Lower lobe of right lung (tissue), 2 donors: ENCODE results near the gene ST7. TPM values are rescaled to one million over a fixed set of nuclear protein-coding genes. Genes with fewer than 3 reads are reported as not detected.

Source experiments
- ATAC-seq, 2 donors: fragments of 200-7000 bp; cut with Tn5 transposase; one replicate each; pipeline ENCODE4 v1.9.1; 2020 to 2022; ENCODE audit warnings: mild to moderate bottlenecking in 2 of 2, moderate library complexity in 2 of 2
- DNase-seq: peaks from one replicate; pipeline ENCODE4 v3.0.0-alpha.2; 2020
- H3K27ac ChIP-seq: fragments of 200-600 bp; one replicate; pipeline ENCODE4 v1.8.0; 2022
- H3K27me3 ChIP-seq: fragments of 200-600 bp; one replicate; pipeline ENCODE4 v1.8.0; 2022; ENCODE audit warnings: low read depth
- H3K36me3 ChIP-seq: fragments of 200-600 bp; one replicate; pipeline ENCODE4 v1.8.0; 2022; ENCODE audit warnings: mild to moderate bottlenecking
- H3K4me1 ChIP-seq: fragments of 200-600 bp; one replicate; pipeline ENCODE4 v1.8.0; 2022
- H3K4me3 ChIP-seq: fragments of 200-600 bp; one replicate; pipeline ENCODE4 v1.8.0; 2022; ENCODE audit warnings: mild to moderate bottlenecking
- H3K9me3 ChIP-seq: fragments of 200-600 bp; one replicate; pipeline ENCODE4 v1.8.0; 2022
- CTCF ChIP-seq: fragments of 200-600 bp; IDR thresholded peaks from one replicate; pipeline ENCODE4 v1.8.0; 2022; ENCODE audit warnings: antibody characterized with exemption, mild to moderate bottlenecking
- intact Hi-C: fragments of 100-400 bp; cut with DNase I; formaldehyde crosslinking; loops from one replicate; pipeline ENCODE4 v1.11.0; 2022
- total RNA-seq: library from RNA; stranded (reverse); fragmentation: NEBNext Ultra II Directional; extraction: Animal tissue kit (Norgen Biotek cat#: 25700); gene quantifications from one replicate; pipeline ENCODE4 v1.2.1, GENCODE V29; 2021
- donor health status: DM: no; HTN: yes; CAD: no; lungs with severe emphysema.

The ST7 gene
- total RNA-seq, 1 donor from 2014 or later, result 51.1 TPM

GRCh38 chr7:117091721-117092120 lies 138.4 kb downstream of the ST7 start:
- Histone ChIP-seq H3K9me3 (no peaks in the 10 kb centered on the region), H3K27me3 (no peaks in the 10 kb centered on the region), H3K4me3 (no peak overlapping the region), H3K27ac (no peak overlapping the region), H3K4me1 (peaks cover 21% of the 10 kb centered on the region), H3K36me3 (no peaks in the 10 kb centered on the region)
- TF ChIP-seq CTCF, result no peak
- intact Hi-C loops, result no loop called here
- ATAC-seq (no peak), DNase-seq (no peak)

GRCh38 chr7:117092785-117093184 lies 139.5 kb downstream of the ST7 start:
- H3K27me3 ChIP-seq, result no peaks in the 10 kb centered on the region
- H3K4me3 ChIP-seq, result no peak overlapping the region
- H3K27ac ChIP-seq, result no peak overlapping the region
- no peaks in the 10 kb centered on the region for H3K9me3 ChIP-seq
- DNase-seq (no peak), ATAC-seq (no peak)
- H3K4me1 ChIP-seq, result peaks cover 14% of the 10 kb centered on the region
- no peak for TF ChIP-seq CTCF
- intact Hi-C loops, result no loop called here
- no peaks in the 10 kb centered on the region for H3K36me3 ChIP-seq

GRCh38 chr7:117094457-117094856 lies 141.2 kb downstream of the ST7 start:
- peaks cover 7% of the 10 kb centered on the region for H3K4me1 ChIP-seq
- H3K4me3 ChIP-seq, result no peak overlapping the region
- intact Hi-C loops, result no loop called here
- H3K36me3 ChIP-seq, result no peaks in the 10 kb centered on the region
- no peak overlapping the region for H3K27ac ChIP-seq
- no peaks in the 10 kb centered on the region for H3K9me3 ChIP-seq
- no peaks in the 10 kb centered on the region for H3K27me3 ChIP-seq
- ATAC-seq (no peak), DNase-seq (no peak)
- TF ChIP-seq CTCF, result no peak

- no peak overlapping the region for H3K4me3 ChIP-seq
- DNase-seq (no peak), ATAC-seq (no peak)
- TF ChIP-seq CTCF, result no peak
- intact Hi-C loops, result no loop called here
- no peaks in the 10 kb centered on the region for H3K36me3 ChIP-seq
- H3K27me3 ChIP-seq, result no peaks in the 10 kb centered on the region
- peaks cover 7% of the 10 kb centered on the region for H3K4me1 ChIP-seq
- H3K27ac ChIP-seq, result no peak overlapping the region
- no peaks in the 10 kb centered on the region for H3K9me3 ChIP-seq
Measured at GRCh38 chr7:117095055-117095454, 141.8 kb downstream of the ST7 start.

- Histone ChIP-seq H3K9me3 (no peaks in the 10 kb centered on the region), H3K27ac (no peak overlapping the region), H3K27me3 (no peaks in the 10 kb centered on the region), H3K4me1 (no peaks in the 10 kb centered on the region), H3K36me3 (no peaks in the 10 kb centered on the region), H3K4me3 (no peak overlapping the region)
- DNase-seq (no peak), ATAC-seq (no peak)
- no peak for TF ChIP-seq CTCF
- intact Hi-C loops, result no loop called here
Measured at GRCh38 chr7:117096330-117096729, 143.0 kb downstream of the ST7 start.

- Histone ChIP-seq H3K27ac (no peak overlapping the region), H3K27me3 (no peaks in the 10 kb centered on the region), H3K4me1 (no peaks in the 10 kb centered on the region), H3K4me3 (no peak overlapping the region), H3K36me3 (no peaks in the 10 kb centered on the region), H3K9me3 (no peaks in the 10 kb centered on the region)
- DNase-seq (no peak), ATAC-seq (no peak)
- intact Hi-C loops, result no loop called here
- TF ChIP-seq CTCF, result no peak
Measured at GRCh38 chr7:117096942-117097341, 143.6 kb downstream of the ST7 start.
